ENCODE results near the gene MEP1A. TPM values are rescaled to one million over a fixed set of nuclear protein-coding genes. Genes with fewer than 3 reads are reported as not detected.

Gene MEP1A
- total and polyA plus RNA-seq, 2 donors (not counting 3 experiments of a cell fraction or from before 2014, with no cell fraction given): not detected

DNA sequence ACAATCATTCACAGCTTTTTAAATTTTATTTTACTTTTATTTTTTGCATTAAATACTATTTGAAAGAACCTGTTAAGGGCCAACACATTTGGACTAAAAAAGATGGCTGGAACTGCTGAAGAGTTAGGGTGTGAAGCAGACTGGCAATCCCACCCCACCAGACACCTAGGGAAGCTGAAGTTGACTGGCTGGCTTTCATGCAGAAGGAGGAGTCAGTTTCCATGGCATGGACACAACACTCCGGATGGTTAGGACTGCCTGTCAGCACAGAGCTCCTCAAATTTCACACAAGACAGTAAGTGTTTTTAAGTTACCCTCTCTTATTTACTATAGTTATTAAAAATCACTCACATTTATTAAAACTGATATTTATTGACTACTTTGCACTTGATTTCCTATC lies 46.5 kb upstream of the MEP1A start, which contains the start of gene ANKRD66:
ANKRD66 (plus strand) TSS at position 238 of the 400 bp plus-strand sequence. CDS start 5,016 bp downstream, outside the sequence.
- H3K27ac ChIP-seq (ENCODE audit: insufficient read depth, low read depth, low read length): no peak within 1 kb of the TSS
- DNase-seq (ENCODE audit: low read depth, low spot score): no peak
- H3K4me1 ChIP-seq (ENCODE audit: control insufficient read depth, extremely low read depth, insufficient read depth, low read length): no peaks in the 10 kb centered on the region
- no peak within 1 kb of the TSS for H3K4me2 ChIP-seq (ENCODE audit: insufficient read depth, low read length)
- no peak within 1 kb of the TSS for H3K4me3 ChIP-seq (replicated peaks in 1 of 3; ENCODE audit: insufficient read depth in 1 of 3, low read depth in 1 of 3, low read length in 3 of 3)
- no peaks in the 10 kb centered on the region for H3K9me1 ChIP-seq (replicated peaks; ENCODE audit: control insufficient read depth, extremely low read depth, insufficient read depth, low read length)
- TF ChIP-seq, protein P1, sequence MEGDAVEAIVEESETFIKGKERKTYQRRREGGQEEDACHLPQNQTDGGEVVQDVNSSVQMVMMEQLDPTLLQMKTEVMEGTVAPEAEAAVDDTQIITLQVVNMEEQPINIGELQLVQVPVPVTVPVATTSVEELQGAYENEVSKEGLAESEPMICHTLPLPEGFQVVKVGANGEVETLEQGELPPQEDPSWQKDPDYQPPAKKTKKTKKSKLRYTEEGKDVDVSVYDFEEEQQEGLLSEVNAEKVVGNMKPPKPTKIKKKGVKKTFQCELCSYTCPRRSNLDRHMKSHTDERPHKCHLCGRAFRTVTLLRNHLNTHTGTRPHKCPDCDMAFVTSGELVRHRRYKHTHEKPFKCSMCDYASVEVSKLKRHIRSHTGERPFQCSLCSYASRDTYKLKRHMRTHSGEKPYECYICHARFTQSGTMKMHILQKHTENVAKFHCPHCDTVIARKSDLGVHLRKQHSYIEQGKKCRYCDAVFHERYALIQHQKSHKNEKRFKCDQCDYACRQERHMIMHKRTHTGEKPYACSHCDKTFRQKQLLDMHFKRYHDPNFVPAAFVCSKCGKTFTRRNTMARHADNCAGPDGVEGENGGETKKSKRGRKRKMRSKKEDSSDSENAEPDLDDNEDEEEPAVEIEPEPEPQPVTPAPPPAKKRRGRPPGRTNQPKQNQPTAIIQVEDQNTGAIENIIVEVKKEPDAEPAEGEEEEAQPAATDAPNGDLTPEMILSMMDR (IDR thresholded peaks at IDR 0.05; ENCODE audit: extremely low read depth in 1 of 2, insufficient read depth in 1 of 2, low read depth in 1 of 2, low read length in 2 of 2): no peak
- no peak for TF ChIP-seq MYC (IDR thresholded peaks at IDR 0.05; ENCODE audit: low read depth, low read length)
- TF ChIP-seq POLR2A (IDR thresholded peaks at IDR 0.05; ENCODE audit: low read depth, low read length): no peak
- no peak for TF ChIP-seq GATA2 (IDR thresholded peaks at IDR 0.05; ENCODE audit: insufficient read depth, insufficient read length, low read depth, low read length)
- TF ChIP-seq EZH2 (IDR thresholded peaks at IDR 0.05; ENCODE audit: borderline replicate concordance, low read depth, low read length, severe bottlenecking): no peak
- no peak for TF ChIP-seq POLR2AphosphoS5 (IDR thresholded peaks at IDR 0.05; ENCODE audit: insufficient read depth, low read depth, low read length)
- TF ChIP-seq, protein P2, sequence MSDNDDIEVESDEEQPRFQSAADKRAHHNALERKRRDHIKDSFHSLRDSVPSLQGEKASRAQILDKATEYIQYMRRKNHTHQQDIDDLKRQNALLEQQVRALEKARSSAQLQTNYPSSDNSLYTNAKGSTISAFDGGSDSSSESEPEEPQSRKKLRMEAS (IDR thresholded peaks at IDR 0.05; ENCODE audit: insufficient read depth, insufficient read length): no peak
- no peak for TF ChIP-seq JUN (IDR thresholded peaks at IDR 0.05; ENCODE audit: borderline replicate concordance, insufficient read depth, insufficient read length, low read depth)
- no peak for TF ChIP-seq FOS (IDR thresholded peaks at IDR 0.05; ENCODE audit: borderline replicate concordance, insufficient read depth, low read length)
- intact Hi-C loops (cut with micrococcal nuclease) (no loop called here), dilution Hi-C loops (cut with MboI; ENCODE audit: extremely low pct_ligation_motif_present, low sequenced_read_pairs) (no loop called here)
- ChIA-PET CTCF (no interaction called here), POLR2A (no interaction called here)
- peaks cover 0 to under 1% of the 10 kb centered on the region in 2 experiments for H3K27me3 ChIP-seq (ENCODE audit: control insufficient read depth in 2 of 2, insufficient read depth in 2 of 2, low read length in 2 of 2)
- no peaks in the 10 kb centered on the region for H3K36me3 ChIP-seq (ENCODE audit: control insufficient read depth in 2 of 2, extremely low read depth in 1 of 2, insufficient read depth in 2 of 2, low read length in 2 of 2)
- H2AFZ ChIP-seq (ENCODE audit: low read depth, low read length): no peak within 1 kb of the TSS
- BruUV-seq (replicated peaks): no TSS peak
- no peaks in the 10 kb centered on the region for H3K9me3 ChIP-seq (replicated peaks; ENCODE audit: control insufficient read depth, insufficient read depth, low read length)
- no peak for FAIRE-seq
- no peak within 1 kb of the TSS for H3K9ac ChIP-seq (replicated peaks; ENCODE audit: extremely low read depth, insufficient read depth, low read length)
- no peaks in the 10 kb centered on the region for H4K20me1 ChIP-seq (replicated peaks; ENCODE audit: control insufficient read depth, extremely low read depth, insufficient read depth, low read length)
- no peaks in the 10 kb centered on the region for H3K79me2 ChIP-seq (ENCODE audit: control insufficient read depth, insufficient read depth, low read length)

Measured in endothelial cell of umbilical vein (primary cell).